Effector CD4-positive, alpha-beta T cell (primary cell): ENCODE results near the gene SSX2B. TPM values are rescaled to one million over a fixed set of nuclear protein-coding genes. Genes with fewer than 3 reads are reported as not detected.
"Not testable (repeated sequence)": the region's sequence is repeated elsewhere in the genome, so short reads cannot be mapped to it uniquely, and the experiment has no call there.

Source experiments
- DNase-seq: peaks from one replicate; pipeline ENCODE4 v3.0.0-alpha.2; 2020
- total RNA-seq: gene quantifications from one replicate; lab custom pipeline; 2026; lab: John Stamatoyannopoulos, UW

Gene SSX2B
- total RNA-seq, result not detected

DNA sequence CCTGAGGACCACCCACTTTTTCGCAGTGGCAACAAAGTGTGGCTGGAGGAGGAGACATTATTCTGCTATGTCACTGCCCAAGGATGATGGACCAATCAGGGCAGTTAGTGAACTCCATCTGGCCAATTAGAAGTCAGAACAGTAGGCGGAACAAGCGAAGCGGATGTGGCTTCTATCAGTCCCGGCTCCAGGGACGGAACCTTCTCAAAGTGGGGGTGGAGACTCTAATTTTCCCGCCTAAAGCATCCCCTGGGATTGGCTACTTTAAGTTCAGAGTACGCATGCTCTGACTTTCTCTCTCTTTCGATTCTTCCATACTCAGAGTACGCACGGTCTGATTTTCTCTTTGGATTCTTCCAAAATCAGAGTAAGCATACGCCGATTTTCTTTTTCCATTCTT, at the start of gene SSX2B:
Gene SSX2B (plus strand): TSS at position 301 of the 400 bp plus-strand sequence. CDS start 1,429 bp downstream, outside the sequence.
- DNase-seq, result not testable (repeated sequence)

DNA sequence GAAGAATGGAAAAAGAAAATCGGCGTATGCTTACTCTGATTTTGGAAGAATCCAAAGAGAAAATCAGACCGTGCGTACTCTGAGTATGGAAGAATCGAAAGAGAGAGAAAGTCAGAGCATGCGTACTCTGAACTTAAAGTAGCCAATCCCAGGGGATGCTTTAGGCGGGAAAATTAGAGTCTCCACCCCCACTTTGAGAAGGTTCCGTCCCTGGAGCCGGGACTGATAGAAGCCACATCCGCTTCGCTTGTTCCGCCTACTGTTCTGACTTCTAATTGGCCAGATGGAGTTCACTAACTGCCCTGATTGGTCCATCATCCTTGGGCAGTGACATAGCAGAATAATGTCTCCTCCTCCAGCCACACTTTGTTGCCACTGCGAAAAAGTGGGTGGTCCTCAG, 44.0 kb upstream of the SSX2B start, which contains the start of gene SSX2:
Gene SSX2 (minus strand): TSS at position 101 of the 400 bp plus-strand sequence. CDS start 1,429 bp downstream, outside the sequence.
- DNase-seq, result not testable (repeated sequence)

DNA sequence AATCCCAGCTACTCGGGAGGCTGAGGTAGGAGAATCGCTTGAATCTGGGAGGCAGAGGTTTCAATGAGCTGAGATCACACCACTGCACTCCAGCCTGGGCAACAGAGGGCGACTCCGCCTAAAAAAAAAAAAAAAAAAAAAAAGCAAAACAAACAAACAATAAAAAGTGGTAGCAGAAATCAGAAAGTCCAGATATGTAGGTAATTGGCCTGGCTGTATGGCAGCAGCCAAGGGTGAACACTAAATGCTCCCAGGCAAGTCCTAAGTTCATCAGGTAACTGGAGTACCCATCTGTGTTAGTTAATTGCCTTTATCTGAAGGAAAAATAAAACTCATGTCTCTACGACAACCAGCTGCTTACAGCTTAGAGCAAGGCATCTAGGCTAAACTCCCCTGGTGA, 14.9 kb downstream of the SSX2B start:
- not testable (repeated sequence) for DNase-seq

DNA sequence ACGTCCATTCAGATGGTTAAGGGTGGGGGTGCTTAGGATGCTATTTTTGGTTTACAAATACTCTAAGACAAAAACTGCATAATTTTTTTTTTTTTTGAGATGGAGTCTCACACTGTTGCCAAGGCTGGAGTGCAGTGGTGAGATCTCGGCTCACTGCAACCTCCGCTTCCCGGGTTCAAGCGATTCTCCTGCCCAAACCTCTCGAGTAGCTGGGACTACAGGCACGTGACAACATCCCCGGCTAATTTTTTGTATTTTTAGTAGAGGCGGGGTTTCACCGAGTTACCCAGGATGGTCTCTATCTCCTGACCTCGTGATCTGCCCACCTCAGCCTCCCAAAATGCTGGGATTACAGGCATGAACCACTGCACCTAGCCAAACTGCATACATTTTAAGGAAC, 22.5 kb downstream of the SSX2B start:
- DNase-seq, result not testable (repeated sequence)

DNA sequence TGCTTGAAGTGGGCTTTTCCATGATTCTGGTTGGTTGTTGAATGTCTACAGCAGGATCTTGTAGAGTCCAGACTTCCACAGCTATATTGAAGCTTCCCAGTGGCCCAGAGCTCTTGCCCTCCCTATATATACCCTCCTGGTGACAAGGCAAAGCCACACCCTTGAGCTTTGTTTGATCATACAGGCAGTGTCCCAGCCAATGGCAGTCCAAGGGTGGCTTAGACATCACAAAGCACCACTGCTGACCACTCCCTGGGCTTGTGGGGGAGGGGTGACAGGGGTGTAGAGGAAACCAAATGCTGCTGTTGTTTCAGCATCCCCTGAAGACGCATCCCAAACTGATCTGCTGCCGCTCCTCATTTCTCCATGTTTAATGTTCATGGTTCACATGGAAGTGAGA, 46.3 kb downstream of the SSX2B start, which contains the start of gene SPANXN5:
Gene SPANXN5 (minus strand): TSS at position 101 of the 400 bp plus-strand sequence. CDS start 79 bp downstream, at position 22.
- DNase-seq, result not testable (repeated sequence)

GRCh38 chrX:52804876-52805275, 53.8 kb downstream of the SSX2B start:
- DNase-seq, result not testable (repeated sequence)
